ENCODE results near the gene UNC5A. TPM values are rescaled to one million over a fixed set of nuclear protein-coding genes. Genes with fewer than 3 reads are reported as not detected.

UNC5A gene
- total RNA-seq, 2 experiments from 2014 or later: not detected

GRCh38 chr5:176825957-176826356, 15.6 kb downstream of the UNC5A start:
- peaks cover 0 to 14% of the 10 kb centered on the region in 2 experiments for H3K9me3 ChIP-seq (ENCODE audit: control insufficient read depth in 1 of 2, insufficient read depth in 1 of 2, low read length in 2 of 2)
- no peaks in the 10 kb centered on the region for H3K36me3 Mint-ChIP-seq (ENCODE audit: low read depth)
- no peaks in the 10 kb centered on the region for H3K4me1 ChIP-seq (ENCODE audit: insufficient read depth, low read length)
- no peak overlapping the region for H3K4me3 ChIP-seq (ENCODE audit: low read length)
- no peak overlapping the region for H3K27ac Mint-ChIP-seq
- H3K4me3 Mint-ChIP-seq: no peak overlapping the region
- ChIA-PET POLR2A (no interaction called here), CTCF (no interaction called here)
- intact Hi-C loops (cut with DNase I, micrococcal nuclease): no loop called here
- ATAC-seq (ENCODE audit: poor library complexity): no peak
- H3K27me3 Mint-ChIP-seq: peaks cover 40% of the 10 kb centered on the region
- DNase-seq: no peak
- TF ChIP-seq CTCF (IDR thresholded peaks at IDR 0.05): no peak
- H3K4me1 Mint-ChIP-seq (ENCODE audit: low read depth): no peaks in the 10 kb centered on the region
- H3K9me3 Mint-ChIP-seq: no peaks in the 10 kb centered on the region
- peaks cover 2 to 4% of the 10 kb centered on the region in 2 experiments for H3K27me3 ChIP-seq (ENCODE audit: control insufficient read depth in 1 of 2, insufficient read depth in 2 of 2, low read length in 2 of 2)
- H3K36me3 ChIP-seq (ENCODE audit: insufficient read depth, low read length): no peaks in the 10 kb centered on the region
- H3K27ac ChIP-seq (ENCODE audit: low read depth in 1 of 2, low read length in 2 of 2): no peak overlapping the region

- ATAC-seq (ENCODE audit: poor library complexity) (no peak), DNase-seq (no peak)
- Mint-ChIP-seq H3K4me1 (ENCODE audit: low read depth) (no peaks in the 10 kb centered on the region), H3K9me3 (no peaks in the 10 kb centered on the region), H3K27ac (no peak overlapping the region), H3K4me3 (no peak overlapping the region), H3K27me3 (peaks cover 31% of the 10 kb centered on the region), H3K36me3 (ENCODE audit: low read depth) (no peaks in the 10 kb centered on the region)
- Histone ChIP-seq H3K4me3 (ENCODE audit: low read length) (no peak overlapping the region), H3K27me3 (ENCODE audit: control insufficient read depth in 1 of 2, insufficient read depth in 2 of 2, low read length in 2 of 2) (no peaks in the 10 kb centered on the region), H3K9me3 (ENCODE audit: control insufficient read depth in 1 of 2, insufficient read depth in 1 of 2, low read length in 2 of 2) (peaks cover 0 to 14% of the 10 kb centered on the region in 2 experiments), H3K4me1 (ENCODE audit: insufficient read depth, low read length) (no peaks in the 10 kb centered on the region), H3K36me3 (ENCODE audit: insufficient read depth, low read length) (no peaks in the 10 kb centered on the region), H3K27ac (ENCODE audit: low read depth in 1 of 2, low read length in 2 of 2) (no peak overlapping the region)
- TF ChIP-seq CTCF (IDR thresholded peaks at IDR 0.05): no peak
- intact Hi-C loops (cut with DNase I, micrococcal nuclease): no loop called here
- CTCF ChIA-PET: no interaction called here
- POLR2A ChIA-PET: no interaction called here
Measured at GRCh38 chr5:176827736-176828414, 17.5 kb downstream of the UNC5A start.

- POLR2A ChIA-PET: no interaction called here
- CTCF ChIA-PET: no interaction called here
- no peaks in the 10 kb centered on the region for H3K9me3 Mint-ChIP-seq
Measured at GRCh38 chr5:176829320-176829719, 19.0 kb downstream of the UNC5A start.

More at GRCh38 chr5:176829320-176829719, 19.0 kb downstream of the UNC5A start:
- TF ChIP-seq CTCF (IDR thresholded peaks at IDR 0.05): no peak
- Histone ChIP-seq H3K27me3 (ENCODE audit: control insufficient read depth in 1 of 2, insufficient read depth in 2 of 2, low read length in 2 of 2) (peaks cover under 1 to 2% of the 10 kb centered on the region in 2 experiments), H3K4me1 (ENCODE audit: insufficient read depth, low read length) (no peaks in the 10 kb centered on the region), H3K4me3 (ENCODE audit: low read length) (no peak overlapping the region), H3K9me3 (ENCODE audit: control insufficient read depth in 1 of 2, insufficient read depth in 1 of 2, low read length in 2 of 2) (peaks cover 0 to 20% of the 10 kb centered on the region in 2 experiments), H3K36me3 (ENCODE audit: insufficient read depth, low read length) (no peaks in the 10 kb centered on the region), H3K27ac (ENCODE audit: low read depth in 1 of 2, low read length in 2 of 2) (no peak overlapping the region)
- H3K4me1 Mint-ChIP-seq (ENCODE audit: low read depth): no peaks in the 10 kb centered on the region
- ATAC-seq (ENCODE audit: poor library complexity) (no peak), DNase-seq (no peak)
- H3K36me3 Mint-ChIP-seq (ENCODE audit: low read depth): no peaks in the 10 kb centered on the region
- peaks cover 39% of the 10 kb centered on the region for H3K27me3 Mint-ChIP-seq
- no peak overlapping the region for H3K27ac Mint-ChIP-seq
- intact Hi-C loops (cut with DNase I, micrococcal nuclease): no loop called here
- no peak overlapping the region for H3K4me3 Mint-ChIP-seq

All from CD4-positive, alpha-beta T cell (primary cell).